ENCODE measurements around the gene OR4N2. TPM values are rescaled to one million over a fixed set of nuclear protein-coding genes. Genes with fewer than 3 reads are reported as not detected.
"Not testable (repeated sequence)": the region's sequence is repeated elsewhere in the genome, so short reads cannot be mapped to it uniquely, and the experiment has no call there.

The OR4N2 gene
- not detected for total RNA-seq
- long read RNA-seq, donor 1, result 0 reads
- long read RNA-seq, donor 2, result 0 reads

- intact Hi-C loops (cut with DNase I); DNase-seq (ENCODE audit: low spot score): not testable (repeated sequence)
Observed at GRCh38 chr14:19803470-19803869, at the start of gene OR4N2. Gene OR4N2 (plus strand): TSS chr14:19803770. CDS start chr14:19827449, 23,679 bp downstream.

GRCh38 chr14:19754172-19754571 lies 49.4 kb upstream of the OR4N2 start:
- intact Hi-C loops (cut with DNase I), result no loop called here
- DNase-seq (ENCODE audit: low spot score), result no peak

- intact Hi-C loops (cut with DNase I); DNase-seq (ENCODE audit: low spot score): not testable (repeated sequence)
Observed at GRCh38 chr14:19771491-19771890, 32.1 kb upstream of the OR4N2 start.

- intact Hi-C loops (cut with DNase I), result no loop called here
- no peak for DNase-seq (ENCODE audit: low spot score)
Observed at GRCh38 chr14:19771895-19772430, 31.6 kb upstream of the OR4N2 start.

- intact Hi-C loops (cut with DNase I); DNase-seq (ENCODE audit: low spot score): not testable (repeated sequence)
Observed at GRCh38 chr14:19772454-19772853, 31.1 kb upstream of the OR4N2 start.

- DNase-seq (ENCODE audit: low spot score); intact Hi-C loops (cut with DNase I): not testable (repeated sequence)
Observed at GRCh38 chr14:19773204-19773603, 30.4 kb upstream of the OR4N2 start, which contains the start of gene OR4M1. Gene OR4M1 (plus strand): TSS chr14:19773504. CDS start chr14:19780323, 6,819 bp downstream.

GRCh38 chr14:19775587-19775986 lies 28.0 kb upstream of the OR4N2 start:
- intact Hi-C loops (cut with DNase I), result no loop called here
- no peak for DNase-seq (ENCODE audit: low spot score)

- DNase-seq (ENCODE audit: low spot score); intact Hi-C loops (cut with DNase I): not testable (repeated sequence)
Observed at GRCh38 chr14:19785848-19786247, 17.7 kb upstream of the OR4N2 start.

- intact Hi-C loops (cut with DNase I); DNase-seq (ENCODE audit: low spot score): not testable (repeated sequence)
Observed at GRCh38 chr14:19787318-19787717, 16.3 kb upstream of the OR4N2 start.

GRCh38 chr14:19788150-19788549 lies 15.4 kb upstream of the OR4N2 start:
- DNase-seq (ENCODE audit: low spot score); intact Hi-C loops (cut with DNase I): not testable (repeated sequence)

GRCh38 chr14:19796520-19797108 lies 7.0 kb upstream of the OR4N2 start:
- intact Hi-C loops (cut with DNase I); DNase-seq (ENCODE audit: low spot score): not testable (repeated sequence)

- DNase-seq (ENCODE audit: low spot score), result no peak
- intact Hi-C loops (cut with DNase I), result no loop called here
Observed at GRCh38 chr14:19799880-19800279, 3.7 kb upstream of the OR4N2 start.

GRCh38 chr14:19800282-19801117 lies 3.1 kb upstream of the OR4N2 start:
- no peak for DNase-seq (ENCODE audit: low spot score)
- intact Hi-C loops (cut with DNase I), result no loop called here

- intact Hi-C loops (cut with DNase I), result no loop called here
- DNase-seq (ENCODE audit: low spot score), result no peak
Observed at GRCh38 chr14:19801118-19801464, 2.5 kb upstream of the OR4N2 start.

GRCh38 chr14:19813171-19813920 lies 9.8 kb downstream of the OR4N2 start:
- DNase-seq (ENCODE audit: low spot score); intact Hi-C loops (cut with DNase I): not testable (repeated sequence)

- DNase-seq (ENCODE audit: low spot score); intact Hi-C loops (cut with DNase I): not testable (repeated sequence)
Observed at GRCh38 chr14:19819879-19820278, 16.3 kb downstream of the OR4N2 start.

GRCh38 chr14:19821016-19821415 lies 17.4 kb downstream of the OR4N2 start:
- intact Hi-C loops (cut with DNase I); DNase-seq (ENCODE audit: low spot score): not testable (repeated sequence)

- intact Hi-C loops (cut with DNase I), result no loop called here
- no peak for DNase-seq (ENCODE audit: low spot score)
Observed at GRCh38 chr14:19823178-19823577, 19.6 kb downstream of the OR4N2 start.

GRCh38 chr14:19823765-19824164 lies 20.2 kb downstream of the OR4N2 start:
- DNase-seq (ENCODE audit: low spot score), result no peak
- intact Hi-C loops (cut with DNase I), result no loop called here
